Natural killer cell treated with Interleukin-12 subunit alpha and Interleukin-12 subunit beta and Interleukin-15 and Interleukin-18, amount 100 ng/mL, for 72 hours (primary cell): ENCODE results near the gene STPG2. TPM values are rescaled to one million over a fixed set of nuclear protein-coding genes. Genes with fewer than 3 reads are reported as not detected.

Experiments used
- ATAC-seq, 2 donors: fragments of 150-1000 bp; cut with Tn5 transposase in 1 of 2; sonication (Bioruptor Pico), chemical (Tn5 transposase) in 1 of 2; 2 replicates each; pipeline ENCODE4 v1.10.0; 2021
- DNase-seq: peaks from one replicate; pipeline ENCODE4 v3.0.0; 2022; ENCODE audit warnings: low spot score
- H3K27ac Mint-ChIP-seq, 2 donors: 1 replicate in 1 of 2; 2 replicates in 1 of 2; pipeline ENCODE4 v1.8.0; 2022; ENCODE audit warnings: mixed read lengths in 2 of 2, mild to moderate bottlenecking in 1 of 2, moderate library complexity in 1 of 2
- H3K27me3 Mint-ChIP-seq, 2 donors: 1 replicate in 1 of 2; 2 replicates in 1 of 2; pipeline ENCODE4 v1.8.0; 2022; ENCODE audit warnings: mixed read lengths in 2 of 2
- H3K36me3 Mint-ChIP-seq: one replicate; pipeline ENCODE4 v1.8.0; 2022; ENCODE audit warnings: mixed read lengths
- H3K4me1 Mint-ChIP-seq, 2 donors: 1 replicate in 1 of 2; 2 replicates in 1 of 2; pipeline ENCODE4 v1.8.0; 2022; ENCODE audit warnings: low read depth in 2 of 2, mixed read lengths in 2 of 2, mild to moderate bottlenecking in 1 of 2
- H3K4me3 Mint-ChIP-seq: one replicate; pipeline ENCODE4 v1.8.0; 2022; ENCODE audit warnings: mixed read lengths
- H3K9me3 Mint-ChIP-seq: 2 replicates; pipeline ENCODE4 v1.8.0; 2022; ENCODE audit warnings: mixed read lengths
- total RNA-seq, 2 donors: library from RNA; stranded (reverse); gene quantifications; one replicate each; pipeline ENCODE4 v1.2.3, GENCODE V29; 2022

The STPG2 gene
- total RNA-seq, 2 donors from 2014 or later: not detected

DNA sequence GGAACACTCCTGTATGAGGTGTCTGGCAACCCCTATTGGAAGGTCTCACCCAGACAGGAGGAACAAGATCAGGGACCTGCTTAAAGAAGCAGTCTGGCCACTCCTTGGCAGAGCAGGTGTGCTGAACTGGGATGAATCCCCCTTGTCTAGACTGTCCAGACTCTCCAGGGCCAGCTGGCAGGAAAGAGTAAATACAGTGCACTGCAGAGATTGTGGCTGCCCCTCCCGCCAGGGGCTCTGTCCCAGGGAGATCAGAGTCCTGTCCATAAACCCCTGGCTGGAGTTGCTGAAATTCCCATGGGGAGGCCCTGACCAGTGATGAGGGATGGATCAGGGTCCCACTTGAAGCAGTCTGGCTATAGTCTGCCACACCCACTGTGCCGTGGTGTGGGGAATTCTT is 17.7 kb downstream of the STPG2 start:
- peaks cover 8 to 10% of the 10 kb centered on the region in 2 donors for H3K27me3 Mint-ChIP-seq
- H3K4me1 Mint-ChIP-seq: no peaks in the 10 kb centered on the region
- ATAC-seq: peak in 1 of 2 donors; percentile 24
- peaks cover 3% of the 10 kb centered on the region for H3K9me3 Mint-ChIP-seq
- no peak overlapping the region for H3K27ac Mint-ChIP-seq
- no peak for DNase-seq
- H3K36me3 Mint-ChIP-seq: peaks cover 13% of the 10 kb centered on the region
- no peak overlapping the region for H3K4me3 Mint-ChIP-seq

DNA sequence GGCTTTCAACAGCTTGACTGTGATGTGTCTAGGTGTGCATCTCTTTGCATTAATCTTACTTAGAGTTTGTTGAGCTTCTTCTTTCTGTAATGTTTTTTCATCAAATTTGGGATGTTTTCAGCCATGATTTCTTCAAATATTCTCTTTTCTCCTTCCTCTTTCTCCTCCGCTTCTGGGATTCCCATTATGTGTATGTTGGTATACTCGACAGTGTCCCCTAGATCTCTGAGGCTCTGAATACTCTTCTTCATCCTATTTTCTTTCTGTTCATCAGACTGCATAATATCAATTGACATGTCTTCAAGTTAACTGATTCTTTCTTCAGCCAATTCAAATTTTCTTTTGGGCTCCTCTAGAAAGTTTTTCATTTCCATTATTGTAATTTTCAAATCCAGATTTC is 25.9 kb downstream of the STPG2 start:
- Mint-ChIP-seq H3K4me3 (no peak overlapping the region), H3K27ac (no peak overlapping the region), H3K27me3 (peaks cover 0 to 4% of the 10 kb centered on the region in 2 donors), H3K4me1 (no peaks in the 10 kb centered on the region), H3K9me3 (peaks cover 9% of the 10 kb centered on the region), H3K36me3 (peaks cover 7% of the 10 kb centered on the region)
- ATAC-seq (no peak), DNase-seq (no peak)

DNA sequence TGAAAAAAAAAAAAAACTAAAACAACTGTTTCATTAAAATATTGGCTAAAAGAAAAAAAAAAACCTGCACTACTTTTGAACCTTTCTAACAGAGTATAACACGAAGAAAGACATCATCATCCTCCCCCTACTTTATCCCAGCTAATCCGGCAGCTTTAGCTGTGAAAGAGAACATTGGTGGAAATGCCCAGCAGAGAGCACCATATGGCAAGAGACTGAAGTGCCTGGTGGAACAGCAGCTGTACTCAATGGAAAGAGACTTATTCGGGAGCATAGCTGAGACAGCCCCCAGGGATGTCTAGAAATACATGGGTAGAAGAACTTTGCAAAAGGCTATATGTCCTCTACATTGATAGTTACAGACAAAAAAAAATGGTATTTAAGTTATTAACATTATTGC is 30.3 kb downstream of the STPG2 start:
- H3K27me3 Mint-ChIP-seq: peaks cover 0 to 6% of the 10 kb centered on the region in 2 donors
- DNase-seq (no peak), ATAC-seq (no peak)
- no peak overlapping the region for H3K4me3 Mint-ChIP-seq
- peaks cover 7% of the 10 kb centered on the region for H3K36me3 Mint-ChIP-seq
- no peak overlapping the region for H3K27ac Mint-ChIP-seq
- H3K4me1 Mint-ChIP-seq: no peaks in the 10 kb centered on the region
- H3K9me3 Mint-ChIP-seq: peaks cover 6% of the 10 kb centered on the region

DNA sequence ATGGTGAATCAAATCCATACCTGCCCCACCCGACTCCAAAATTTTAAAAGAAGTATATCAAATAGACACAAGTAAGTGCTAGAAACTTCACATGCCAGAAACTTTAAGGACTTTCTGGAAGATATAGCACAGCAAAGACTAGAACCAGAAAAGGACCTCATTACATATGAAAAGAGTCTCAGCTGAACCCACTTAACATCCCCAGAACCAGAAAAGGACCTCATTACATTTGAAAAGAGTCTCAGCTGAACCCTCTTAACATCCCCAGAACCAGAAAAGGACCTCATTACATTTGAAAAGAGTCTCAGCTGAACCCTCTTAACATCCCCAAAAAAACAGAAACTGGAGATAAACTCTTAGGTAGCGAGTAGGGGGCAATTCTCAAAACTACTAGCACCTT is 32.3 kb downstream of the STPG2 start:
- Mint-ChIP-seq H3K9me3 (no peaks in the 10 kb centered on the region), H3K27me3 (peaks cover 12 to 14% of the 10 kb centered on the region in 2 donors), H3K27ac (no peak overlapping the region), H3K4me1 (no peaks in the 10 kb centered on the region), H3K36me3 (no peaks in the 10 kb centered on the region), H3K4me3 (no peak overlapping the region)
- DNase-seq: no peak
- no peak for ATAC-seq

DNA sequence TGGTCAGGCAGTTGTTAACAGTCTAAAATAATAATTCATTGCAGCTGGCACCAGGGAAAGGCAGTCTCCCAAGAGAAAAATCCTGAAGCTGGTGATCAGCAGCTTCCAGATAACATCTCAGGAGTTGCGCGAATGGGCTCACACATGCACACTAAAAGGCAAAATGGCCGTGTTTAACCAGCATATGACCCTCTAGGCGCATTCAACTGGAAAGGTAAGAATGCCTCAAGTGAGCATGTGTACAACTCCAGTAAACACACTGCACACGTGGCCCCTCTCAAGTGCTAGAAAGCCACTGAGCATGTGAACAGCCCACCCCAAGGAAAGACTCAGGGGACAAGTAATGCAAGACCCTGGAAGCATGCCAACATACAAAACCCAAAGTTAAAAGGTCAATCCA is 33.1 kb downstream of the STPG2 start:
- H3K4me1 Mint-ChIP-seq: no peaks in the 10 kb centered on the region
- H3K27me3 Mint-ChIP-seq: peaks cover 12 to 14% of the 10 kb centered on the region in 2 donors
- no peak for ATAC-seq
- no peak overlapping the region for H3K4me3 Mint-ChIP-seq
- H3K27ac Mint-ChIP-seq: no peak overlapping the region
- H3K36me3 Mint-ChIP-seq: no peaks in the 10 kb centered on the region
- H3K9me3 Mint-ChIP-seq: no peaks in the 10 kb centered on the region
- no peak for DNase-seq

DNA sequence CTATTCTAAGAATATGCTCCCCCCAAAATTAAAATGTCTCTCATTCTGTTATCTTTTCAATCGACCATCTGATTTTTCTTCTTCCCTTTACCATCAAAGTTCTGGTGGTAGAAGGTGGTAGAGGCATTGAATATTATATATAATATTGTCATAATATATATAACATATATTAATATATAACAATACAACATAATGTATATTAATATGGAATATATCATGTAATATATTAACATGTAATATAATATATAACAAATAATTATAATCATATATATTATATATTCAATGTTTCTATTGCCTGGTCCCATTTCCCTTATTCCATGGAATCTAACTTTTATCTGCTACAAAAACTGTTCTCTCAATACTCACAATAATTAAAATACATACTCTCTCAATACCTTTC is 40.6 kb downstream of the STPG2 start:
- no peaks in the 10 kb centered on the region for H3K4me1 Mint-ChIP-seq
- no peak overlapping the region for H3K4me3 Mint-ChIP-seq
- peaks cover 19 to 48% of the 10 kb centered on the region in 2 donors for H3K27me3 Mint-ChIP-seq
- no peak for ATAC-seq
- DNase-seq: no peak
- peaks cover 6% of the 10 kb centered on the region for H3K36me3 Mint-ChIP-seq
- H3K27ac Mint-ChIP-seq: no peak overlapping the region
- peaks cover 3% of the 10 kb centered on the region for H3K9me3 Mint-ChIP-seq

- H3K9me3 Mint-ChIP-seq: peaks cover 3% of the 10 kb centered on the region
- no peaks in the 10 kb centered on the region for H3K4me1 Mint-ChIP-seq
- no peak overlapping the region for H3K27ac Mint-ChIP-seq
- no peak for DNase-seq
- ATAC-seq: no peak
- peaks cover 13 to 42% of the 10 kb centered on the region in 2 donors for H3K27me3 Mint-ChIP-seq
- H3K4me3 Mint-ChIP-seq: no peak overlapping the region
- peaks cover 6% of the 10 kb centered on the region for H3K36me3 Mint-ChIP-seq
Observed at GRCh38 chr4:98101988-98102387, 41.3 kb downstream of the STPG2 start.

DNA sequence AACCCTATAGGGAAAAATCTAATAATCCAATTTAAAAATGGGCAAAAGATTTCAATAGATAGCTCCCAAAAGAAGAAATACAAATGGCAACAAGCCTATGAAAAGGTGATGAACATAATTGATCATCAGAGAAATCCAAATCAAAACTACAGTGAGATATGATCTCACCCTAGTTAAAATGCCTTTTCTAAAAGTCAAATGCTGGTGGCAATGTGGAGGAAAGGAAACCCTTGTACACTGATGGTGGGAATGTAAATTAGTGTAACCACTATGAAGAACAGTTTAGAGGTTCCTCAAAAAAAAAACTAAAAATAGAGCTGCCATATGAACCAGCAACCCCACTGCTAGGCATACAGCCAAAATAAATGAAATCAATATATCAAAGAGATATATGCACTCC is 44.5 kb downstream of the STPG2 start:
- no peaks in the 10 kb centered on the region for H3K4me1 Mint-ChIP-seq
- H3K27me3 Mint-ChIP-seq: peaks cover 6 to 35% of the 10 kb centered on the region in 2 donors
- H3K4me3 Mint-ChIP-seq: no peak overlapping the region
- ATAC-seq (no peak), DNase-seq (no peak)
- peaks cover 9% of the 10 kb centered on the region for H3K9me3 Mint-ChIP-seq
- H3K27ac Mint-ChIP-seq: no peak overlapping the region
- H3K36me3 Mint-ChIP-seq: peaks cover 13% of the 10 kb centered on the region

GRCh38 chr4:98094118-98094517 is 49.2 kb downstream of the STPG2 start:
- ATAC-seq: no peak
- no peak for DNase-seq
- Mint-ChIP-seq H3K9me3 (peaks cover 7% of the 10 kb centered on the region), H3K36me3 (peaks cover 9% of the 10 kb centered on the region), H3K4me1 (no peaks in the 10 kb centered on the region), H3K27me3 (peaks cover 11 to 29% of the 10 kb centered on the region in 2 donors), H3K27ac (no peak overlapping the region), H3K4me3 (no peak overlapping the region)

GRCh38 chr4:98093662-98094061 is 49.6 kb downstream of the STPG2 start:
- peaks cover 9% of the 10 kb centered on the region for H3K36me3 Mint-ChIP-seq
- peaks cover 7% of the 10 kb centered on the region for H3K9me3 Mint-ChIP-seq
- ATAC-seq (no peak), DNase-seq (no peak)
- H3K4me3 Mint-ChIP-seq: no peak overlapping the region
- H3K27ac Mint-ChIP-seq: no peak overlapping the region
- H3K4me1 Mint-ChIP-seq: no peaks in the 10 kb centered on the region
- peaks cover 11 to 34% of the 10 kb centered on the region in 2 donors for H3K27me3 Mint-ChIP-seq

DNA sequence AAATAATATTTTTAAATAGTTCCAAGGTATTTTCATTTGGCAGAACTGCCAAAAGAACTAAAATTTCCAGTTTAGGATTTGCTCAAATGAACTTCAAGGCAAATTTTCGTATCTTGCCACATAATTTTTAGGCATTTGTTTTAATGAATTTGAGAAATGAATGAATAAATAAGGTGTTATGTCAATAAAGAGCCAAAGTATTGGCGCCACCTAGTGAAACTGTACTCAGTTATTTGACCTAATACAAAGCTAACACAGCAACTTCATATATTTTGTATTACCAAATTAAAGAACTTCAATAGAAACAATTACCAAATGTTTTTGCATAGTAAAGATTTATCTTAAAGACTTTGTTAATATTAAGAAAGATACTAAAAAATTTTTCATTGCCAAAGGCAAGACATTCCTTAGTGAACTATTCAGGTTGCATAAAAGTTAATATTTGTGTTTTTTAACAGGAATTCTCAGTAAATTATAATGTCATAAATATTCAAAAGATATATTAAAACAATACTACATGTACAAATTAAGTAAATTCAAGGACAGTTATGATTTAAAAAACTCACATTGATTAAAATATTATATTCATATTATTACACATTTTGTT is 50.3 kb downstream of the STPG2 start:
- no peak for DNase-seq
- Mint-ChIP-seq H3K9me3 (peaks cover 7% of the 10 kb centered on the region), H3K4me3 (no peak overlapping the region), H3K27ac (no peak overlapping the region), H3K4me1 (no peaks in the 10 kb centered on the region), H3K27me3 (peaks cover 11 to 30% of the 10 kb centered on the region in 2 donors), H3K36me3 (peaks cover 9% of the 10 kb centered on the region)
- no peak for ATAC-seq

- H3K36me3 Mint-ChIP-seq: no peaks in the 10 kb centered on the region
- H3K27me3 Mint-ChIP-seq: peaks cover 0 to 7% of the 10 kb centered on the region in 2 donors
- H3K27ac Mint-ChIP-seq: no peak overlapping the region
- ATAC-seq: no peak
- H3K9me3 Mint-ChIP-seq: peaks cover 3% of the 10 kb centered on the region
- no peak for DNase-seq
- no peak overlapping the region for H3K4me3 Mint-ChIP-seq
- no peaks in the 10 kb centered on the region for H3K4me1 Mint-ChIP-seq
Observed at GRCh38 chr4:98081936-98082335, 61.3 kb downstream of the STPG2 start.

- ATAC-seq (no peak), DNase-seq (no peak)
- H3K4me3 Mint-ChIP-seq: no peak overlapping the region
- no peaks in the 10 kb centered on the region for H3K36me3 Mint-ChIP-seq
- peaks cover 8% of the 10 kb centered on the region for H3K9me3 Mint-ChIP-seq
- peaks cover 0 to 2% of the 10 kb centered on the region in 2 donors for H3K27me3 Mint-ChIP-seq
- H3K27ac Mint-ChIP-seq: no peak overlapping the region
- H3K4me1 Mint-ChIP-seq: no peaks in the 10 kb centered on the region
Observed at GRCh38 chr4:98068495-98068894, 74.8 kb downstream of the STPG2 start.

DNA sequence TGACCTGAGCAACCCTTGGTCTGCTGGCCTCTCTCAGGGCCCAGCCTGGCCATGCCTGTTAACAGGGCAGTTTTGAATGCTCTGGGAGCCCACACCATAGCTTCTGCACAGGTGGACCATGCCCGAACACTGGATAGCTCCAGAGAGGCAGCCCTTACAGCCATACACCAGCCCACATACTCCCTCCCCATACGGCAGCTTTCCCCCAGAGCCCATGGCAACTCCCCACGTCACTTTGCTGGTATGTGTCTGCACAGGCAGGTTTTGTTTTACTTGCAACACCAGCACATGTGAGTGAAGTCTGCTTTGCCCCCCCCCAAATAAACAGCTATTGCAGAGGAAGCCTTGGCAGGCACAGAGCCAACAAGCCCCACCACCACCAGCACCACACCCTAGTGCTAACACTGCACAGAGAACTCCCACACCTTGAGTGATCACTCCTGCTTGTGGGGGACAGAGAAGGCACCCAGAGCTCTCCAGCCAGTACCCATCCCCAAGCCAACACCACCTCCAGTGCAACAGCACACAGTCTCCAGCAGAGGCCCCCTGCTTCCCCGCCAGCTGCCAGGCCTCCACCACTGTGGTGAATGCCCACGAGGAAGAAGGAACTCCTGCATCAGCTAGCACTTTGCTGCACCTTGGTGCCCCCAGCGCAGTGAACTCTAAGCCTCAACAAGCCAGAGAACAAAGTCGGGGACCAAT is 87.3 kb downstream of the STPG2 start:
- no peaks in the 10 kb centered on the region for H3K4me1 Mint-ChIP-seq
- no peak overlapping the region for H3K27ac Mint-ChIP-seq
- DNase-seq (no peak), ATAC-seq (peak; percentile 17 to 40)
- H3K4me3 Mint-ChIP-seq: no peak overlapping the region
- peaks cover 21% of the 10 kb centered on the region for H3K36me3 Mint-ChIP-seq
- H3K9me3 Mint-ChIP-seq: peaks cover 26% of the 10 kb centered on the region
- no peaks in the 10 kb centered on the region for H3K27me3 Mint-ChIP-seq
